ENCODE measurements around the gene TOB2.

TOB2 gene, protein sequence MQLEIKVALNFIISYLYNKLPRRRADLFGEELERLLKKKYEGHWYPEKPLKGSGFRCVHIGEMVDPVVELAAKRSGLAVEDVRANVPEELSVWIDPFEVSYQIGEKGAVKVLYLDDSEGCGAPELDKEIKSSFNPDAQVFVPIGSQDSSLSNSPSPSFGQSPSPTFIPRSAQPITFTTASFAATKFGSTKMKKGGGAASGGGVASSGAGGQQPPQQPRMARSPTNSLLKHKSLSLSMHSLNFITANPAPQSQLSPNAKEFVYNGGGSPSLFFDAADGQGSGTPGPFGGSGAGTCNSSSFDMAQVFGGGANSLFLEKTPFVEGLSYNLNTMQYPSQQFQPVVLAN

DNA sequence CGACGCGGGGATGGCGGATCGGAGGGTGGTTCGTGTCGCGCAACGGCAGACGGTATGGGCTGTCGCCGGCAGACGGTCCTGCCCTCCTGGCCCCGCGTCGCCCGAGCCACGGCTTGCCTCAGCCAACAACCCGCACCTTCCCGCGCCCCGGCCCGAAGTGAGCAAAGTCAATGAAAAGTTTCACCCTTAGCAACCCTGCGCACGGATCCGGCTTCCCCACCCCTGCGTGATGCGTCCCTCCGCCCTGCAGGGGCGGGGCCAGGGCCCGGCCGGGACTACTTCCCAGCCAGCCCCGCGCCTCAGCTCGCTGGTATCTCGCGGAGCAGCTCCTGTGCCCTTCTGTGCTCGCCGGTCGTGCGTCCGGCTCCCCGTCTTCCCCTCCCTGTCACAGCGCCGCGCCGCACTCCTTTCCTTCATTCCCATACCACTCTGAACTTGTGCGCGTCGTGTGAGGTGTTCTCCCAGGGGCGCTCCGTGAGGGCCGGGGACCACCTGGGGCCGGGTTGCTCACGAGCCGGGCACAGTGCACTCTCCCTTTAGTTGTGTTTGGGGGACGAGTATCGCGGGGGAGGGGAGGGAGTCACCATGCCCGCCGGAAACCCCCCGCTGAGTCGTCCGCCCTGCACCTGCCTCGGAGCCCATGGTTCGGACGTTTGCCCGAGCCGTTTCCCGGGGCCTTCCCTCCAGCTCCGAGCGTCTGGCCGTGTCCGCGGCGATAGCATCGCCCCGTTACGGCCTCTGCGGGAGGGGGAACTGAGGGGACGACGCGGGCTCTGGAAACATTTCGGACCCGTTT, at the start of gene TOB2:
Gene TOB2, minus strand, starts transcription at position 163 of the 796 bp plus-strand sequence. CDS start 9,456 bp downstream, outside the sequence.
- DNase-seq (ENCODE audit: extremely low read depth, low read depth) = peak; percentile 70
- TF ChIP-seq, protein P1, sequence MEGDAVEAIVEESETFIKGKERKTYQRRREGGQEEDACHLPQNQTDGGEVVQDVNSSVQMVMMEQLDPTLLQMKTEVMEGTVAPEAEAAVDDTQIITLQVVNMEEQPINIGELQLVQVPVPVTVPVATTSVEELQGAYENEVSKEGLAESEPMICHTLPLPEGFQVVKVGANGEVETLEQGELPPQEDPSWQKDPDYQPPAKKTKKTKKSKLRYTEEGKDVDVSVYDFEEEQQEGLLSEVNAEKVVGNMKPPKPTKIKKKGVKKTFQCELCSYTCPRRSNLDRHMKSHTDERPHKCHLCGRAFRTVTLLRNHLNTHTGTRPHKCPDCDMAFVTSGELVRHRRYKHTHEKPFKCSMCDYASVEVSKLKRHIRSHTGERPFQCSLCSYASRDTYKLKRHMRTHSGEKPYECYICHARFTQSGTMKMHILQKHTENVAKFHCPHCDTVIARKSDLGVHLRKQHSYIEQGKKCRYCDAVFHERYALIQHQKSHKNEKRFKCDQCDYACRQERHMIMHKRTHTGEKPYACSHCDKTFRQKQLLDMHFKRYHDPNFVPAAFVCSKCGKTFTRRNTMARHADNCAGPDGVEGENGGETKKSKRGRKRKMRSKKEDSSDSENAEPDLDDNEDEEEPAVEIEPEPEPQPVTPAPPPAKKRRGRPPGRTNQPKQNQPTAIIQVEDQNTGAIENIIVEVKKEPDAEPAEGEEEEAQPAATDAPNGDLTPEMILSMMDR (IDR thresholded peaks at IDR 0.05; ENCODE audit: low read depth, low read length, missing control alignments) = no peak
- peak within 1 kb of the TSS; percentile 98 for H3K4me3 ChIP-seq (replicated peaks; ENCODE audit: low read depth, low read length)

DNA sequence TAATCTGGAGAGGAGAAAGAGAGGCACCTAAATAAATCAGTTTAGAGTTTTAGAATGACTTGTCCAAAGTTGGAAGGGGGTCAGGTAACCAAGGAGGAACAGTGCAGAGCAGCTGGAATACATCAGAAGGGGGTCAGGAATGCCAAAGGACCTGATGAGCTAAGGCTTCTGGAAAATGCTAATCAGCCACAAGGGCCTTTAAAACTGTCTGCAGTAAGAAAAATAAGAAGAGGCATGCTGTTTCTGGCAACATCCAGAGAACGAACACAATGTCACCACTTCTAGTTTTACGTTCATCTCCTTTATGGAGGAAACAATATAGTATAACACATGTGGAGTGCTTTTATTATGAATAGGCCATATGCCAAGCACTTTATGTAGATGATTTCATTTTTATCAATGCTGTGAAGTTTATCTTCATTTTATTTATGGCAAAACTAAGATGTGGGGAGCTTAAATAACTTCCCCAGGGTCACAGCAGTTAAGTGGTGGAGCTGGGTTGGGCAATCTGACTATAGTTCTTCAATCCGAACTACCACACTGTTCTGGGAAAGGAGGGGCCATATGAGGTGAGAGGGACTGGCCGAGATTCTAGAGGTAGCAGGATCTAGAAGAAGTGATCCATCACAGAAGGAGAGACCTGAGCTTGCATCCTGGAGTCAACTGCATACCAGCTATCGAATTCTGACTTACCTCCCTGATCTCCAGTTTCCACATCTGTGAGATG, 44.9 kb upstream of the TOB2 start:
- H3K4me3 ChIP-seq (replicated peaks; ENCODE audit: low read depth, low read length) = no peak overlapping the region
- TF ChIP-seq, protein P1 (IDR thresholded peaks at IDR 0.05; ENCODE audit: low read depth, low read length, missing control alignments) = no peak
- DNase-seq (ENCODE audit: extremely low read depth, low read depth) = no peak

DNA sequence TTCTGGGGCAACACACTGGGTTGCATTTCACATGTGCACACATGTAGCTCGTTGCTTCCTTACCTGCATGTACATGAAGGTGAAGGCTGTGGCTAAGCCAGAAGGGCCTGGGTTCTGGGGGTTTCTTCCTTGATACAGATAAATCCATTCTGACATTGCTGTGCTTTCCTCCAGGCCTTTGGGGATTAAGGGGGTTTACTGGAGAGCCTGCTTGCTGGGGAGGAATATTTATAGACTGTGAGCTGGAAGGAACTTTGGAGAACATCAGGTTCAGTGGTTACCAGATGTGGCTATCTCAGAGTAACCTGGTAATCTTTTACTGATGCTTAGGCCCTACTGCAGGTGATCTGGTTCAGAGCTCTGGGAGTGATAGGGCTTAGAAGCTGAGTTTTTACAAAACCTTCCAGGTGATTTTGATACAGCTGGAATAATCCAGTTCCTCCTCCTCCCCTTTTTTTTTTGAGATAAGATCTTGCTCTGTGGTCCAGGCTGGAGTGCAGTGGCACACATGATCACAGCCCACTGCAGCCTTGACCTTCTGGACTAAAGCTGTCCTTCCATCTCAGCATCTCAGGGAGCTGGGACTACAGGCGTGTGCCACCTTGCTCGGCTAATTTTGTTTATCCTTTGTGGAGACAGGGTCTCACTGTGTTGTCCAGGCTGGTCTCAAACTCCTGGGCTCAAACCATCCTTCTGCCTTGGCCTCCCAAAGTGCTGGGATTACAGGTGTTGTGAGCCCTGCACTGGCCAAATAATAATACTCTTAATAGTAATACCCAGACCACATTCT, 42.2 kb upstream of the TOB2 start:
- DNase-seq (ENCODE audit: extremely low read depth, low read depth) = no peak
- no peak overlapping the region for H3K4me3 ChIP-seq (replicated peaks; ENCODE audit: low read depth, low read length)
- TF ChIP-seq, protein P1 (IDR thresholded peaks at IDR 0.05; ENCODE audit: low read depth, low read length, missing control alignments) = no peak

DNA sequence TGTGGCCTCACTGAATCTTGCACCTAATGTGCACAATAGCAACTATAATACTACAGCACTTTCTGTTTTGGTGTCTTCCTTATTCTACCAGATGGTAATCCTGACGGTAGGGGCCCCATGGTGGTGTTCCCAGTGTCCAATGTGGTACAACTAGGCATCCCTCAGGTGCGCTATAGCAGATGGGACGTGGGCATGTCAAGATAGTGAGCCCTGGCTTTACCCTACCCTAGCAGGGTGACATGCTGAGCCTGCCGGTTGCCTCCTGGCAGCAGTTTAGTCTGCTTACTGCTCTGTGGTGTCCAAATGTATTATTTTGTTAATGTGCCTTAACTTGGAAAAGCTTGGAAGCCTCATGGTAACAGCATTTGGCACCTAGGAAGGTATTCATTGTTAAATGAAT, 41.5 kb upstream of the TOB2 start:
- DNase-seq (ENCODE audit: extremely low read depth, low read depth) = no peak
- no peak overlapping the region for H3K4me3 ChIP-seq (replicated peaks; ENCODE audit: low read depth, low read length)
- TF ChIP-seq, protein P1 (IDR thresholded peaks at IDR 0.05; ENCODE audit: low read depth, low read length, missing control alignments) = no peak

DNA sequence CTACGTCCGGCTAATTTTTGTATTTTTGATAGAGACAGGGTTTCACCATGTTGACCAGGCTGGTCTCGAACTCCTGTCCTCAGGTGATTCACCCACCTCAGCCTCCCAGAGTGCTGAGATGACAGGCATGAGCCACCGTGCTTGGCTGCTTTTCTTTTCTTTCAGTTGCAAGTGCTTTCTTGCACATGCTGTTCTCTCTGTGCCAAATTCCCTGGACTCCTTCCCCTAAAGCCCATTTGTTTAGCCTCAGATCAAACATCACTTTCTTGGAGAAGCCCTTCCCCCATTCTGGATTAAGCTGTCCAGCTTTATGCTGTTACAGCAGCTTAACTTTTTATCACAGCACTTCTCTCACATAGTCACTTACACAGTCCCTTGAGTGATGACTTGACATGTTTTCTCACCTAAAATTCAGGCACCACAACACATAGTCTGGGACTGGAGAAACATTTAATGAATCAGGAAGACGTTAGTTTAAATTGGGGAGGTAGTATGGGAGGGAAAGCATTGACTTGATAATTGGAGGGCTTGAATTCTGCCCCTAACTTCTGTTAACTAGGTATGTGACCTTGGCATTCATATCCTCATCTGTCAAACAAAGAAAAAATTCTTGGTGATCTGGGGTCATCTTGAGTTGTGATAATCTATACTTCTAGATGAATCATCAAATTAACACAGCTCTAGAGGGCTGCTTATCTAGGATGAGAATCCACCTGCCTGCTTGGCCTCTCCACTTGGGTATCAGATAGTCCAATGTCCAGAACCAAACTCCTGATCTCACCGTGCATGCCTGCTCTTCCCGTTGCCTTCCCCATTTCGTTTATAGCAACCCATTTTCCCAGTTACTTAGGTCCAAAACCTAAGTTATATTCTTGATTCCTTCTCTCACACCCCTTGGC, 40.7 kb upstream of the TOB2 start:
- no peak for DNase-seq (ENCODE audit: extremely low read depth, low read depth)
- TF ChIP-seq, protein P1 (IDR thresholded peaks at IDR 0.05; ENCODE audit: low read depth, low read length, missing control alignments) = no peak
- no peak overlapping the region for H3K4me3 ChIP-seq (replicated peaks; ENCODE audit: low read depth, low read length)

Data from HFF-Myc (cell line).